Measurements from ENCODE around the gene RAD52.

The RAD52 gene

DNA sequence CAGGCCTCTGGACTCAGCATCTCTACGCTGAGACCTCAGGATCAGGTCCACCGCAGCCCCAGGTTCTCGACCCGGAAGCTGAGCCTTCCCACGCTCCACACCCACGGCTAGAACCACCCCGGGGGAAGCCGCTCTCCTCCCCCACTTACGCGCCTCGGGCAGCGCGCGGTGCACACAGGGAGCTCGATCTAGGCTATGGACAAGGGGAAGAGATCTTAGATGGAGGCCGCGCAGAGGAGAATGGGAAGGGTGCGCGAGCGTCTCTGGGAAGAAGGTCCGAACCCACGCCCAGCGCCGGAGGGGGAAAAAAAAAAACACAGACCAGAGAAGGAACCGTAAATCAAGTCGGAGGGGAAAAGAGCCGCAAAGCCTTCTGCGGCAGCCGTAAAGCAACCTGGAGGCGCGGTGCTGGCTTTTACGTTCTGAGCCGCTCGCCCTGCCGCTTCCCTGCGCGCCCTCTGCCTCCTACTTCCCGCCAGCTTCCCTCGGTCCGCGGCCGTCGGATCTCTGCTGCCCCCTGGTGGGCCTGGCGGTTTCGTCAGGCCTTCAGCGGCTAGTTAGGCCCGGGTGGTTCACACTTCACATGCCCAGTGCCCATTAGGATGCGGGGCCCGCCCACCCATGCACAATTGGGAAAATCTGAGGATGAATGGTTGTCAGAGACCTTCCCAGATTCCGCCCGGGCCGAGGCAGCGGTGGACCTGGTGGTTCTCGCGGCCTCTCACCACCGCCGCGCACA lies at the start of gene RAD52:
Gene RAD52 (minus strand): TSS at position 242 of the 739 bp plus-strand sequence. CDS start 16,636 bp downstream, outside the sequence.
- peak; percentile 100 for DNase-seq

DNA sequence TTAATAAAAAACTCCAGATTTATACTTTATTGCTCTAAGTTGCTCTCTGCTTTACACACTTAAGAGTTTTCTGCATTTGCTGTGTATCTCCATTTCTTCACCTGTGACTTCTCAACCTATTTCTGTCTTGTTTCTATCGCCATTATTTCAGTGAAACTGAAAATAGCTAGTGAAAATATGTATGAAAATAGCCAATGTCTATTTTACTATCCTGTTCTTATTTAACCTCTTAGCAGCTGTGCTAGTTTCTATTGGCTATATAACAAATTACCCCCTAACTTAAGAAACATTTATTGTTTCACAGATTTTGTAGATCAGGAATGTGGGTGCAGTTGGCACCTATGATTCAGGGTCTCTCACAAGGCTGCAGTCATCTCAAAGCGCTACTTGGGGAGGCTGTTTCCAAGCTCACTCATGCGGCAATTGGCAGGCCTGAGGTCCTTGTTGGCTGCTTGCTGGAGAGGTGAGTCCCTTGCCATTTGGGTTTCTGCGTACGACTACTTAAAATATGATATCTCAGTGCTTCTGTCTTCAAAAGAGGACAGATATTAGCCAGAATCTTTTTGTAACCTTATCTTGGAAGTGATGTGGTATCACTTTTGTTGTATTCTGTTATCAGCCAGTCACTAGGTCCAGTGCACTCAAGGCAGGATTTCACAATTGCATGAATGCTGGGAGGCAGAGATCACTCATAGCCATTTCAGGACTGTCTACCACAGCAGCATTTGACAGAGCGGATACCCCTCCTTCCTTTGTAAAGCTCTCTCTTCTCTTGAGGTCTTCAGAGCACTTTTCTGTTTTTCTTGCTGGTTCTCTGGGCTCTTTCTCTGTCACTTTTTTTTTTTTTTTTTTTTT lies 48.8 kb upstream of the RAD52 start:
- DNase-seq: no peak

DNA sequence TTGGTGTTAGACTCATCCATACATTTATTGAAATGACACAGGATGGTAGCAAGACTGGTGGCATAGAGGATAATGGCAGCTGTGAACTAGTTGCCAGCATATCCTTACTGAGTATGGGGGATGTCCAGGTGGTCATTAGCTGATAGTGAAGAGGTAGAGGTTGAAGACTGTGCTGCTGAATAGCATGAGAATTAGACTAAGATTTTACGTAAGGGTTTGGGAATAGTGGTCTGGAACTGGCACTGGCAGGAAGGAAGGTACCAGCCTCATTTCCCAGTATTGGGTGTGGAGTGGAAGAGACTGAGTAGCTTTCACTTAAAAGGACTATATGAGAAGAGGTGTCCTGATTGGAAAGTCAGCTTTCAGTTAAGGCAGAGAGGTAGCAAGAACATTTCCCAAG lies 48.0 kb upstream of the RAD52 start:
- no peak for DNase-seq

DNA sequence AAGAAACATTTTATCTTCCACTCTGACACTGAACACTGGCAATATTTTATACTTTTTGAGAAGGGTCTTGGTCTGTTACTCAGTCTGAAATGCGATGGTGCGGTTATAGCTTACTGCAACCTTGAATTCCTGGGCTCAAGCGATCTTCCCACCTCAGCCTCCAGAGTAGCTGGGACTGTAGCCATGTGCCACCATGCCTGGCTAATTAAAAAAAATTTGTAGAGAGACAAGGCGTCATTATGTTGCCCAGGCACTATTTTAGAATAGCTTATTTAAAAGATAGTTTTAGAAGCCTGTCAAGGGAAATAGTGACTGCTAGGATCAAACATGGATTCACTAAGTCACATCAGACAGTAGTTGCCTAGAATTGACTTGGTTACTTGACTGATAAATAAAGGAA lies 47.4 kb upstream of the RAD52 start:
- DNase-seq: no peak

DNA sequence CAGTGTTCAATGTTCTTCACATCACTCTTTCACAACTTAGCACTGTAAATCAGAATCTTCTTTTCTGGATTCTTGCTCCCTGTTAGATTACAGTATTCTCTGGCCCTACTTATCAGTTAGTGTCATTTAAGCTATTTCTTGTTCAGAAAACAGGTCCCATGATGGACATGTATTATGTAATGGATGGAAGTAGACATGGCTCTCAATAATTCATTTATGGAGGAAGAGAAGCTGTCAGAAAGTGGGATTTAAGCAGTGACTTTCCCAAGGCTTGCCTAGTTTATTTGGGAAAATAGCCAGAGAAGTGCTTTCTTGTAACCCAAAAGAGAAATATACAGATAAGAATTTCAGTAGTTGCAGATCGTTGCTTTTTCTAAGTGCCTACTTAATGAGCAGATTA lies 43.2 kb upstream of the RAD52 start:
- no peak for DNase-seq

DNA sequence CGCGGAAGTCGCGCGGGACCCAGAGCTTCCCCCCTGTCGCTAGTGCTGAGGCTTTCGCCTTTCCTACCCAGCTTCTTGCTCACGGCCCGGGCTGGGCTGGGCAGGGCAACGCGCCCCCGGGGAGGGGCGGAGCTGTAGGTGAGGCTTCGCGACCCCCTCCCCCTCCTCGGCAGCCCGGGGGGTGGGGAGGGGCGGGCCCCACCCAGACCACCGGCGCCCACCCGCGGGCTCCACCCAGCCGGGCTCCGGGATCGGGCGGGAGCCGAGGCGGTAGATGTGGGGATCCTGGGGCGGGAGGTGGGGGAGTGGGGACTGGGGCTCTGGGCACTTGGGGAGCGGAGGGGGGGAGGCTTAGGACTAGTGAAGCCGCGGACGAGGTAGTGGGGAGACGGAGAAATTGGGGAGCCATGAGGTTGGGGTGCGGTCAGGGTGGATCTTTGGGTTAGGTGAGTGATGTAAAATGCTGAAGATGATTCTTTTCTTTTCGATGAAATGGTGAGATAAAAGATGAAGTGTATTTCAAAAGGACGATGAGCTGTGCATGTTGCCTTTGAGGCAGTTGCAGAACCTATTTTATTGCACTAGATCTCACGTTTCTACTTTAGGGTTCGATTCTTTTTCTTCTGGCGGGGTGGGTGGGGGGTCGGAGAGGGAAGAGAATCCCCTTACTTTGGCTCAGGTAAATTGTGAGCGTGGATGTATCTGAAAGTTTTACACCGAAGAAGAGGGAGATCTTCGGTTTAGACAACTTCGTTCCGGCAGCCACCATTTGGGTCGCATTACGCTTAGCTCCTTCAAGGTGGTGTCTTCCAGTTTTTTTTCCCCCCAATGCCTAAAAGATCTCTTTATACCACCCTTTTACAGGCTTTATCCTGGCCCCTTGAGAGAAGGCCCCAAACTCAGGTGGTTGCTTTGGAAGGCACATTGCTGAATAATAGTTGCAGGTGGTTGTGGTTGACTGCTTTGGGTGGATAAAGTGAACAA lies 42.1 kb upstream of the RAD52 start:
- DNase-seq: peak; percentile 93

DNA sequence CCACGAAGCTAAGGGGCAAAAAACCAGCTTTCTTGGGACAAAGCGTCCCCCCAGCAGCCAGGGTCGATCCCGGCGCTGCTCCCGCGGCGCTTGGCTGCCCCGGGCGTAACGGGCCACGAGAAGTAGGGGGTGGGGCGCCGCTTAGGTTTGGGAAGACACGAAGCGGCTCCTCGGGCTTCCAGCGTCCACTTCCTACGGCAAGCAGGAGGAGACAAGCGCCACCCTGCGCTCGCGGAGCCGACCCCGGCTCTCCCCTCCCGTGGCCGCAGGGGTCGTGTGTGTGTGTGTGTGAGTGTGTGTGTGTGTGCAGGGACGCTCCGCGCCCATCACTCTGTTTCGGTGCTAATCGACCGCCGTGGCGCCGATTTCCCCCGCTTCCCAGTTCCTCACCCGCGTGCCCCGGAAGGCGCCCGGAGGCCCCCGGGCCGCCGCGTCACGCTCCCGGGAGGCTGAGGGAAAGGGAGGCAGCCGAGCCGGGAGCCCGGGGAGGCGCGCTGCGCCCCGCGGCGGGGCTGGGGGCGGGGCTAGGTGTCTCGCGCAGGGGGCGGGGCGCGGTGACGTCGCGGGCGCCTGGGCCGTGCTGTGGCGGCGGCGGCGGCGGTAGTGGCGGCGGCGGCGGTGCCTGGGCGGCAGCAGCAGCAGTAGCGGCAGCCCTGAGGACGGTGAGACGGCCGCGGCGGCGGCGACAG lies 41.3 kb upstream of the RAD52 start, which contains the start of gene ERC1:
Gene ERC1 (plus strand): TSS at position 563 of the 689 bp plus-strand sequence. CDS start 36,681 bp downstream, outside the sequence.
- DNase-seq: peak; percentile 97

DNA sequence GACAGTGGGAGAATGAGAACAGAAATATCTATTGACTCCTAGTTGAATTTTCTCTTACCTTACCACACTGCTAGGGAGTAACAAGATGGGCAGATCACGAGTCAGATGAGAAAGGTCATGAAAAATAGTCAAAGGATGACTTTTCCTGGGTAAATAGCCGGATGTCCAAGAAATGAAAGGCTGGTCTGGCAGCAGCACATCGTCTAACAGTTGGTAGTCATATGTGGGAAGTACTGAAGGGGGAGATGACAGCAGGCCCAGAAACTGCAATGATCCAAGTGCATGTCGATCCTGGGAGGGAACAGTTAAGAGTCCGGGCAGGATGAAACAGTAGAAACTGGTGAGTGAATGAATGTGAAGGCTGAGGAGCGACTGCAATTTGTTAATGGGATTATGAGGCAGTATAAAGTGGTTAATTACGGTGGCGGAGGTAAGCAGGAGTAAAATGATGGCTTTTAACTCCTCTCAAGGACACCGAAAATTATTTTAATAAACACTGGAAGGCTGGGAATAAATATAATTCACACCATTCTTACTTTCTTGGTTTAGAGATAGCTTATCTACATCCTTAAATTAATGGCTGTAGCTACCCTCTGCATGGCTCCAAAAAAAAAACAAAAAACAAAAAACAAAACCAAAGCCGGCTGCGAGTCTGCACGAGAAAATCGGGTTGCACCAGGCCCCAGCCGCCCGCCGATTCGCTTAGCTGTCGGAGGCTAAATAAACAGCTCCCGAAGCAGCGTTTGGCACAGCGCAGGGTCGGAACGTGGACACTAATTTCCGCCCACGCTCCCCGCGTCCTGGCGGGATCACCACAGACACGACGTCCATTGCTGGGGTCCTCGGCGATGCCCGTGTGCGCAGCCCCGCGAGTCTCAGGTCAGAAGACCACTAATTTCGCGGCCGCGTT lies 40.5 kb upstream of the RAD52 start:
- DNase-seq: peak; percentile 87

DNA sequence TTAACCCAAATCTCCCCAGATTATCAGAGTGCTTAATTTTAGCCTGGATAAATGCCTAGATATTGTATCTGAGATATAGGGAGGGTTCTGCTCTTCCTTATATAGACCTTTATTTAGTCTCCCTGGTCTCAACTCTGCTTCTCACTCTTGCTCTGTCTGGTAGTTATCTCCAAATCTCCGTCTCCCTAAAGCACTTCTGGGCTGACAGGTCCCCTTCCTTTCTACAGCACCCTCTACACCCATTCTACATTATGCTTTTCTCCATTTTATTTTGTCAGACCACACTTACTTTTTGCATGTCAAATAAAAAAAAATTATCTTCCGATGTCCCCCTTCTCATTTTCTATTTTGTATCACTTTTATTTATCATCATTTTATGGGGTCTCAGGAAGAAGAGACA lies 39.6 kb upstream of the RAD52 start:
- peak; percentile 20 for DNase-seq

DNA sequence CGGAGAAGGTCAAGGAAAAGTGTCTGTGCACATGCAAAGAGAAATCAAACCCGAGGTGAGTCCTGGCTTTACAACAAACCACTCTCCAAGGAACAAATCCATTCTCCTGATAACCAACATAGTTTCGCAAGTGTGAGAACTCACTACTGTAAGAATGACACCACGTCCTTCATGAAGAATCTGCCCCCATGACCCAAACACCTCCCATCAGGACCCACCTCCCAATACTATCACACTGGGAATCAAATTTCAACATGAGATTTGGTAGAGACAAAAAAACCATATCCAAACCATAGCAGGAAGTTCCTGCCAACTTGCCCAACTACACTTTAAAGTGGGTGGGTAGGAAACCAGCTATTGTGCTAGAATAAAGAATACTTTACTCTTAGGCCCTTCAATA lies 39.2 kb upstream of the RAD52 start:
- DNase-seq: no peak

DNA sequence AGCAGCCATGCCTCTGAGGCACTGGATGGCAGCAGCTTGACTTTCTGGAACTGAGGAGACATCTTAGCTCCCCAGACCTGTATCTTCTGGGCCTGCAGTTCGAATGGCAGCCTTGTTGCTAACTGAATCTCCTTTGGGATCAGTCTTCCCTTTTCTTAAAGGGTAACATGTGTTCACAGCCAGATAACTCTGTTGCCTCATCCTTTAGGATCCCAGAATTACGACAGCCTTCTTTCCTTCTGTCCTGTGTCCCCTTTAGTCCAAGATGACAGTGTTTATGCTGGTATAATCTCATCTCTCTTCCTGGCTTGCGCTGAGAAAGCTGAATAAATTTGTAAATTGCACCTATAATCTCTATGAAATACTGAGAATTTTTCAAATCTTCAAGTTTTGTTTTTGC lies 32.5 kb upstream of the RAD52 start:
- no peak for DNase-seq

DNA sequence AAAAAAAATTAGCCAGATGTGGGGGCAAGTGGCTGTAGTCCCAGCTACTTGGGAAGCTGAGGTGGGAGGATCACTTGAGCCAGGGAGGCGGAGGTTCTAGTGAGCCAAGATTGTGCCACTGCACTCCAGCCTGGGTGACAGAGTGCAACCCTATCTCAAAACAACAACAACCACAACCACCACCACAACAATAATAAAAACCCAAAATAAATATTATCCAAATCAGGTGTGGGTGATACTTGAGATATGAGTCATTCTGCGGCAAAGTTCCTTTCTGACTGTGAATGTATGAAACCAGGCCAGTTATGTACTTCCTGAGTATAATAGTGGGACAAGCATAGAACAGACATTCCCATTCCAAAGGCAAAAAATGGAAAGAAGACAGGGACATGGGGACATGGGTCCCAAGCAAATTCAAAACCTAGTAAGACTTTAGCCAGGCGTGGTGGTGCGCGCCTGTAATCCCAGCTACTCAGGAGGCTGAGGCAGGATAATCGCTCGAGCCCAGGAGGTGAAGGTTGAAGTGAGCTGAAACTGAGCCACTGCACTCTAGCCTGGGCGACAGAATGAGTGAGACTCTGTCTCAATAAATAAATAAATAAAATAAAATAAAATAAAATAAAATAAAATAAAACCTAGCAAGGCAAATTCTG lies 31.8 kb upstream of the RAD52 start:
- DNase-seq: no peak

DNA sequence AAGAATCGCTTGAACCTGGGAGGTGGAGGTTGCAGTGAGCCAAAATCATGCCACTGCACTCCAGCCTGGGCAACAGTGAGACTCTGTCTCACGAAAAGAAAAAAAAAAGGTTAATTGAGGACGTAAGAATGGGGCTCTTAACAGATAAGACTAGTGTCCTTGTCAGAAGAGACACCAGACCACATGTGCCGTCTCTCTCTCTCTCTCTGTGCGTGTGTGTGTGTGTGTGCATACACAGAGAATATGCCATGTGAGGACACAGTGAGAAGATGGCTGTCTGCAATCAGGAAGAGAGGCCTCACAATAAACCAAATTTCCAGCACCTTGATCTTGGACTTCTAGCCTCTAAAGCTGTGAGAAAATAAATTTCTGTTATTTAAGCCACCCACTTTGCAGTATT lies 29.9 kb upstream of the RAD52 start:
- no peak for DNase-seq

DNA sequence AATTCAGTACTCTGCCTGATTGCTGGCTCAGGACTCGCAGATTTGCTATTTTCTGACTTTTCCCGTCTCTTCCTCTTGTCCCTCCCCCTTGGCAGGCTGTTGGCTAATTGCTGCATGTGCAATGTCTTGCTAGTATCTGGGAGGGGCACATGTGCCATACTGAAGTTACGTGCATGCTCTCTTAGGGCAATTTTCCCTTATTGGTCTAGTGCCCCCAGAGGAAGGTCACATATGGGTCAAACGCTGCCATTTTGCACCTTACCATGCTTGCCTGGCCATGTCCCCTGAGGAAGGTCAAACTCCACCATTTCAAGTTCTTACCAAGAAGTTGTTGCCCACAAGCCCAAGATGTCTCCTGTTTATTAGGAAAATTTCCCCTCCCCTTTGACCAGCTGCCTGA lies 27.7 kb upstream of the RAD52 start:
- DNase-seq: no peak

DNA sequence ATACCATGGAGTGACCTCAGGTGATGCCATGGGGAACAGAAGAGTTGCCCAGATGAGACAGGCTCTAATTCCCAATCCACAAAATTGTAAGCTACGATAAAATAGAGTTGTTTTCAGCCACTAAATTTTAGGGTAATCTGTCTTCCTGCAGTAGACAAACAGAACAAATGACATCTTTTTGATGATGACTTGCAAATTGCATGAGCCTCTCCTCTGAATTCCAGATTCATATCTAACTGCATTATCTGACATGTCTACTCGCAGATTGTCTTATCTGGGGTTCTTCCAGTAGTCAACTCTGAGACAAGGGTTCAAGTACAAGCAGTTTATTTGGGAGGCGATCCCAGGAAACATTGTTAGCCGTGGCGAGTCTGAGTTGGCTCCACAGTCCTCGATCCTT lies 27.1 kb upstream of the RAD52 start:
- DNase-seq: no peak

DNA sequence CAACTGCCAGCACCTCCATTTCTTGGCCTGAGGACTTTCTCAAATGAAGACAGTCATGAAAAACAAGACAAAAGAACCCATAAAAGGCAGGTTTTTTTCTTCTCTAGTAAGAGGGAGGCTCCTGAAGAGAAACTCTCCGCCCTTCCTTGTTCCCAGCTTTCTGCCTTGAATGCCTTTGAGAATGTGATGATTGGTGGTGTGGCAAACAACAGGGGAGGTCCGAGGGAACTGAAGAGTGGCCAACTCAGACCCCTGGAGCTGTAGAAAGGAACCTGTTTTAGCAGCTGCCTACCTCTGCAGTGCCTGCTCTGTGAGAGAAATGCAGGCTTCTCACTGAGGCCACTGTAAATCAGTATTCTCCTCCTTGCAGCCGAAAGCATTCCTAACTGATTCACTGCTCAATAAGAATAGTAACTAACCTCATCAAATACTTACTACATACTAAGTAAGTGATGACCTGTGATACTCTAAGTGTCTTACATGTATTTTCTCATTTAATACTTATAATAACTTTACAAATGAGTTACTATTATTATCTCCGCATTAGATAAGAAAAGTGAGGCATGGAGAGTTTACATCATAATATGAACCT lies 24.9 kb upstream of the RAD52 start:
- no peak for DNase-seq

DNA sequence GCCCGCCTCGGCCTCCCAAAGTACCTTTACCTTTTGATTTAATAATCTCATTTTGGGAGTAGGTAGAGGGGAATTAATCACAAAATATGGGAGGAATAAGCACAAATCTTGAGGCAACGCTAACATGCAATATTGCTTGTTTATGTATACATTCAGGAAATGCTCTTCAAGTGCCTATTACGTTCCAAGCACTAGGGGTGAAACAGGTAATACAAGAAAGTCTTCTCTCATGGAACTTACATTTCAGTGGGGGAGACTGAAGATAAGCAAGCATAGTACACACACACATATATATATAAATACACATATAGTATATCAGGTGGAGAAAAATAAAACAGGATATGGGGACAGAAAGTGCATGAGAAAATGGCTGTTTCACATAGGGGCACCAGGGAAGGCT lies 22.5 kb upstream of the RAD52 start:
- DNase-seq: no peak

DNA sequence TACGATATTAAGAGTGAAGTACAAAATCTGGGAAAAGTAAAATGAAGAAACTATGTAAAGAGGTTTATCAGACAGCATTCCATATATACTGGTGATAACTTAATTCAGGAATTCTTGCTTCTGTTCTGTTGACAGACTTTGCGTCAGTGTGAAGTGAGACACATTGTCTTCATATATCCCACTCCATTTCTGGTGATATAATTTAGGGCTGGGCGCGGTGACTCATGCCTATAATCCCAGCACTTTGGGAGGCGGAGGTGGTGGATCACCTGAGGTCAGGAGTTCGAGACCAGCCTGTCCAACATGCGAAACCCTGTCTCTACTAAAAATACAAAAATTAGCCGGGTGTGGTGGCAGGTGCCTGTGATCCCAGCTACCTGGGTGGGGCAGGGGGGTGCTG lies 20.3 kb upstream of the RAD52 start:
- DNase-seq: no peak

DNA sequence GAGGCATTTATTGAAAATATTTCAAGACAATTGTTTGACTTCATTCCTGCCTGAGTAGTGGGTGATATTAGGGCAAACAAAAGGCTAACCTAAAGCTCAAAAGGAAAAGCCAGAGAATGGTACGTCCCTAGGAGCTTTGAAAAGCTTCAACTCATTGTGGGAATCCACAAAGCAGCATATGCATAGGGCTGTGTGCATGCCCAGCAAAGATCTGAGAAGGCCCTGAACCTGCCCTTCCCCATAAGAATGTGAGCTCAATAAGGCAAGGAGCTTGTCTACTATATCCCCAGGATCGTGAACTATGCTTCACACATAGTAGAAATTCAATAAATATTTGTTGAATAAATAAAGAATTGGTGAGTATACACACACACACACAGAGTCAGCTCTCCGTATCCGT lies 19.1 kb upstream of the RAD52 start:
- peak; percentile 21 for DNase-seq

DNA sequence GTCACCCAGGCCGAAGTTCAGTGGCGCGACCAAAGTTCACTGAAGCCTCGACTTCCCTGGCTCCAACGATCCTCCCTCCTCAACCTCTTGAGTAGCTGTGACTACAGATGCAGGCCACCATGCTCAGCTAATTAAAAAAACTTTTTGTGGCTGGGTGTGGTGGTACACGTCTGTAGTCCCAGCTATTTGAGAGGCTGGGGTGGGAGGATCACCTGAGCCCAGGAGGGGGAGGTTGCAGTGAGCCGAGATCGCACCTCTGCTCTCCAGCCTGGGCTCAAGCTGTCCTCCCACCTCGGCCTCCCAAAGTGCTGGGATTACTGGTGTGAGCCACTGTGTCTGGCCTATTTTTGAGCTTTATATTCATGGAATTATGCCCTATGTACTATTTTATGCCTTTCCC lies 18.1 kb upstream of the RAD52 start:
- DNase-seq: no peak

Measured in NCI-H69 (cell line).